ENCODE data around the gene GARIN5B.

The GARIN5B gene

DNA sequence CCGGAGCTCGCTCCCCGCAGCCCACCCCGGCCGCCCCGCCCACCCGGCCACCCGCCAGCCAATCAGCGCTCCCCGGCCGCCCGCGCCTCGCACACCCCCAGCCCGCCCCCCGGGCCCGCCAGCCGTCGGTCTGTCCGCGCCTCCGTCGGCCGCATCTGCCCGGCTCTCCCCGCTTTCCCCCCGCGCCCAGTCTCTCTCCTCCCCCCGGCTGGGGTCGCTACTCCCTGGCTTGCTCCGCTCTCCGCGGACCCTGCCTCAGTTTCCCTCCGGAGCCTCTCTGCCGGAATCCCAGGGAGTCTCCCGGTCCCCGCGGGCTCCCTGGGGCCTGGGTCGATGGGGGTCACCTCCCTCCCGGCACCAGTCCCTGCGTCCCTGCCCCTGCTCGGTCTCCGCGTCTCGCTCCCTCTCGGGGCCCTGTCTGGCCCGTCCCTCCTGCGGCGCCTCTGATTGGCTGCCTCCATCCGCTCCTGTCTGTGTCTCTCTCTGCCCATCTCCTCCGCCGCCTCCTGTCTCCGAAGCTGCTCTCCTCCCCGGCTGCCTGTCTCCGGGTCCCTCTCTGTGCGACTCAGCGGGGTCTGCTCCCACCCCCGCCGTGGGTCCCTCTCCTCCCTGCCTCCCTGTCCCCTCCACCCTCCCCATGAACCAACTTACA is 6.7 kb upstream of the GARIN5B start:
- Histone ChIP-seq H3K4me3 (ENCODE audit: low read length in 2 of 2) (peak overlapping the region in 1 of 2 donors; percentile 20), H3K36me3 (ENCODE audit: control insufficient read depth in 2 of 2, insufficient read depth in 2 of 2, low read length in 2 of 2) (no peaks in the 10 kb centered on the region), H3K27ac (ENCODE audit: low read depth in 2 of 2, low read length in 2 of 2) (no peak overlapping the region), H3K4me1 (ENCODE audit: control insufficient read depth in 2 of 2, insufficient read depth in 2 of 2, low read length in 2 of 2) (no peaks in the 10 kb centered on the region), H3K9ac (ENCODE audit: low read depth in 1 of 2, low read length in 2 of 2) (peak overlapping the region in 1 of 2 donors; percentile 17), H3K9me3 (ENCODE audit: control insufficient read depth in 2 of 2, low read length in 2 of 2) (no peaks in the 10 kb centered on the region), H3K27me3 (ENCODE audit: control insufficient read depth in 2 of 2, insufficient read depth in 2 of 2, low read length in 2 of 2) (peaks cover 30 to 37% of the 10 kb centered on the region in 2 donors)

- Histone ChIP-seq H3K36me3 (ENCODE audit: control insufficient read depth in 2 of 2, insufficient read depth in 2 of 2, low read length in 2 of 2) (no peaks in the 10 kb centered on the region), H3K4me1 (ENCODE audit: control insufficient read depth in 2 of 2, insufficient read depth in 2 of 2, low read length in 2 of 2) (no peaks in the 10 kb centered on the region), H3K27ac (ENCODE audit: low read depth in 2 of 2, low read length in 2 of 2) (no peak overlapping the region), H3K9ac (ENCODE audit: low read depth in 1 of 2, low read length in 2 of 2) (no peak overlapping the region), H3K4me3 (ENCODE audit: low read length in 2 of 2) (no peak overlapping the region), H3K9me3 (ENCODE audit: control insufficient read depth in 2 of 2, low read length in 2 of 2) (no peaks in the 10 kb centered on the region), H3K27me3 (ENCODE audit: control insufficient read depth in 2 of 2, insufficient read depth in 2 of 2, low read length in 2 of 2) (peaks cover 30 to 37% of the 10 kb centered on the region in 2 donors)
These were observed 5.9 kb upstream of the GARIN5B start for GRCh38 chr19:55368701-55369563.

- H3K4me3 ChIP-seq (ENCODE audit: low read length in 2 of 2), result no peak overlapping the region
- no peaks in the 10 kb centered on the region for H3K9me3 ChIP-seq (ENCODE audit: control insufficient read depth in 2 of 2, low read length in 2 of 2)
- H3K27me3 ChIP-seq (ENCODE audit: control insufficient read depth in 2 of 2, insufficient read depth in 2 of 2, low read length in 2 of 2), result peaks cover 30 to 37% of the 10 kb centered on the region in 2 donors
- H3K4me1 ChIP-seq (ENCODE audit: control insufficient read depth in 2 of 2, insufficient read depth in 2 of 2, low read length in 2 of 2), result no peaks in the 10 kb centered on the region
- no peaks in the 10 kb centered on the region for H3K36me3 ChIP-seq (ENCODE audit: control insufficient read depth in 2 of 2, insufficient read depth in 2 of 2, low read length in 2 of 2)
- H3K27ac ChIP-seq (ENCODE audit: low read depth in 2 of 2, low read length in 2 of 2), result no peak overlapping the region
- no peak overlapping the region for H3K9ac ChIP-seq (ENCODE audit: low read depth in 1 of 2, low read length in 2 of 2)
These were observed 5.0 kb upstream of the GARIN5B start for GRCh38 chr19:55368106-55368505.

DNA sequence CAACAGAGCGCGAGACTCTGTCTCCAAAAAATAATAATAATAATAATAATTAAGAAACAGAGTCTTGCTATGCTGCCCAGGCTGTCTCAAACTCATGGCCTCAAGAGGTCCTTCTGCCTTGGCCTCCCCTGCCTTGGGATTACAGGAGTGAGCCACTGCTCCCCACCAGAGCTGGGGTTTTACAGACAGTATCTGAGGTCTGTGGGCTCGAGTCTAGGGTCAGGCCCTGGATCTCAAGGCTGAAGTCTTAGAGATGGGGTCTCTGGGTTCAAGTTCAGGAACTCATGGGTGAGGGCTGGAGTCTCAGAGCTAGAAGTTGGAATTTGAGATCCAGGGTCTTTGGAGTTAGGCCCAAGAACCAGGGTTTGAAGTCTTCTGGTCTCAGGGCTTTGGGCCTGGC is 3.7 kb upstream of the GARIN5B start:
- H3K27ac ChIP-seq (ENCODE audit: low read depth in 2 of 2, low read length in 2 of 2), result no peak overlapping the region
- peaks cover 21 to 28% of the 10 kb centered on the region in 2 donors for H3K27me3 ChIP-seq (ENCODE audit: control insufficient read depth in 2 of 2, insufficient read depth in 2 of 2, low read length in 2 of 2)
- no peaks in the 10 kb centered on the region for H3K36me3 ChIP-seq (ENCODE audit: control insufficient read depth in 2 of 2, insufficient read depth in 2 of 2, low read length in 2 of 2)
- H3K9ac ChIP-seq (ENCODE audit: low read depth in 1 of 2, low read length in 2 of 2), result no peak overlapping the region
- no peaks in the 10 kb centered on the region for H3K9me3 ChIP-seq (ENCODE audit: control insufficient read depth in 2 of 2, low read length in 2 of 2)
- H3K4me3 ChIP-seq (ENCODE audit: low read length in 2 of 2), result no peak overlapping the region
- no peaks in the 10 kb centered on the region for H3K4me1 ChIP-seq (ENCODE audit: control insufficient read depth in 2 of 2, insufficient read depth in 2 of 2, low read length in 2 of 2)

DNA sequence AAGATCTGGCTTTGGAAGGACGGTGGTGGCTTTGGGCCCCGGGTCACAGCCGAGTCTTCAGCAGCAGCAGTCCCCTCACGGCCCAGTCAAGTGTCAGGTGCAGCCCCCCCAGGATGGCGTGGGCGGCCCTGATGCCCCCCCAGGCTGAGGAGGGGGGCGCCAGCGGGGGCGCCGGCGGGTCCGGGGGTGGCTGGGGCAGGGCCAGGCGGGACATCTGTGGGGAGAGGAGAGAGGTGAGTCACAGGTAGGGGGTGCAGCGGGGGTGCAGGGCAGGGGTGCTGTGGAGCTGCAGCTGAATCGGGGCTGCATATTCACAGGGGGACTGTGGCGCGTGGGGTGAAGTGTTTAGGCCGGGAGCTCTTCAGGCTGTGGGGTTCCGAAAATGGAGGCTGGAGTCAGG is 2.9 kb upstream of the GARIN5B start:
- no peak overlapping the region for H3K9ac ChIP-seq (ENCODE audit: low read depth in 1 of 2, low read length in 2 of 2)
- H3K27me3 ChIP-seq (ENCODE audit: control insufficient read depth in 2 of 2, insufficient read depth in 2 of 2, low read length in 2 of 2), result peaks cover 18 to 25% of the 10 kb centered on the region in 2 donors
- H3K4me3 ChIP-seq (ENCODE audit: low read length in 2 of 2), result no peak overlapping the region
- no peaks in the 10 kb centered on the region for H3K36me3 ChIP-seq (ENCODE audit: control insufficient read depth in 2 of 2, insufficient read depth in 2 of 2, low read length in 2 of 2)
- no peak overlapping the region for H3K27ac ChIP-seq (ENCODE audit: low read depth in 2 of 2, low read length in 2 of 2)
- no peaks in the 10 kb centered on the region for H3K4me1 ChIP-seq (ENCODE audit: control insufficient read depth in 2 of 2, insufficient read depth in 2 of 2, low read length in 2 of 2)
- no peaks in the 10 kb centered on the region for H3K9me3 ChIP-seq (ENCODE audit: control insufficient read depth in 2 of 2, low read length in 2 of 2)

- Histone ChIP-seq H3K27me3 (ENCODE audit: control insufficient read depth in 2 of 2, insufficient read depth in 2 of 2, low read length in 2 of 2) (peaks cover 14 to 20% of the 10 kb centered on the region in 2 donors), H3K4me1 (ENCODE audit: control insufficient read depth in 2 of 2, insufficient read depth in 2 of 2, low read length in 2 of 2) (no peaks in the 10 kb centered on the region), H3K4me3 (ENCODE audit: low read length in 2 of 2) (no peak overlapping the region)
These were observed 2.2 kb upstream of the GARIN5B start for GRCh38 chr19:55365245-55365644.

DNA sequence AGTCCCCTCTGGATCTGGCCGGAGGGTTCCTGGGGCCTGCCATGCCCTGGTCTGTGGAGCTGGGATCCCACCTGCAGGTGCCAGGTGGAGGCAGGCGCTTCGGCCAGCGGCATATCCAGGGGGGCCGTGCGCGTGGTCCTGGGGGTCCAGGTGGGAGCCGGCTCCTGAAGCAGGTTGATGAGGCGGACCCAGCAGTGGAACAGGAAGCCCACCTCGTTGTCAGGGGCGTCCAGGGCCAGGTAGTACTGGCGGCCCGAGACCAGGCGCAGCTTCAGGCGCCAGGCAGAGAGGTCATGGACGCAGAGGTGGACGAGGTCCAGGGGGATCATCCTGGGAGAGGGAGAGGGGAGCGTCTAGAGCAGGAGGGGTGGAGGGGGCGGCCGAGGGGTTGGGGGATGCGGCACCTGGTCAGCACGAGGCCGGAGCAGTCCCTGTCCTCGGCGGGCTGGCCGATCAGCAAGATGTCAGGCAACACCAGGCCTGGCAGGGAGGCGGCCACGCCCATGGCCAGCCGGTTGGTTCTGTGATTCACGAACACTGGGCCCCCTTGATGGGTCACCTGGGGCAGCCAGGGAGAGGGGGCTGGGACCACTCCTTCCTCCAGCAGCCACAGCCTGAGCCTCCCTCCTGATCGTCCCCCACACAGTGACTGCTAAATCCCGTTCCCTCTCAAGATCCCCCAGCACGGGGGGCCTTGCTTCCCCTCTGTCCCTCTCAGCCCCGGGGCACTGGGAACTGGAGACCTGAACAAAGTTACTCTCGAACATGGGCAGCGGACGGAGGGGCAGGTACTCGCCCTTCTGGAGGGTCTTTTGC is 678 bp downstream of the GARIN5B start:
- H3K9ac ChIP-seq (ENCODE audit: low read depth in 1 of 2, low read length in 2 of 2), result no peak overlapping the region
- H3K9me3 ChIP-seq (ENCODE audit: control insufficient read depth in 2 of 2, low read length in 2 of 2), result no peaks in the 10 kb centered on the region
- no peak overlapping the region for H3K27ac ChIP-seq (ENCODE audit: low read depth in 2 of 2, low read length in 2 of 2)
- H3K4me1 ChIP-seq (ENCODE audit: control insufficient read depth in 2 of 2, insufficient read depth in 2 of 2, low read length in 2 of 2), result no peaks in the 10 kb centered on the region
- H3K36me3 ChIP-seq (ENCODE audit: control insufficient read depth in 2 of 2, insufficient read depth in 2 of 2, low read length in 2 of 2), result no peaks in the 10 kb centered on the region
- H3K27me3 ChIP-seq (ENCODE audit: control insufficient read depth in 2 of 2, insufficient read depth in 2 of 2, low read length in 2 of 2), result no peaks in the 10 kb centered on the region
- no peak overlapping the region for H3K4me3 ChIP-seq (ENCODE audit: low read length in 2 of 2)

More at GRCh38 chr19:55365245-55365644, 2.2 kb upstream of the GARIN5B start:
- no peaks in the 10 kb centered on the region for H3K9me3 ChIP-seq (ENCODE audit: control insufficient read depth in 2 of 2, low read length in 2 of 2)
- no peak overlapping the region for H3K9ac ChIP-seq (ENCODE audit: low read depth in 1 of 2, low read length in 2 of 2)
- no peak overlapping the region for H3K27ac ChIP-seq (ENCODE audit: low read depth in 2 of 2, low read length in 2 of 2)
- H3K36me3 ChIP-seq (ENCODE audit: control insufficient read depth in 2 of 2, insufficient read depth in 2 of 2, low read length in 2 of 2), result no peaks in the 10 kb centered on the region

GRCh38 chr19:55360902-55361301 is 2.2 kb downstream of the GARIN5B start:
- Histone ChIP-seq H3K27ac (ENCODE audit: low read depth in 2 of 2, low read length in 2 of 2) (no peak overlapping the region), H3K4me1 (ENCODE audit: control insufficient read depth in 2 of 2, insufficient read depth in 2 of 2, low read length in 2 of 2) (no peaks in the 10 kb centered on the region), H3K36me3 (ENCODE audit: control insufficient read depth in 2 of 2, insufficient read depth in 2 of 2, low read length in 2 of 2) (no peaks in the 10 kb centered on the region), H3K9ac (ENCODE audit: low read depth in 1 of 2, low read length in 2 of 2) (no peak overlapping the region), H3K27me3 (ENCODE audit: control insufficient read depth in 2 of 2, insufficient read depth in 2 of 2, low read length in 2 of 2) (no peaks in the 10 kb centered on the region), H3K4me3 (ENCODE audit: low read length in 2 of 2) (no peak overlapping the region), H3K9me3 (ENCODE audit: control insufficient read depth in 2 of 2, low read length in 2 of 2) (no peaks in the 10 kb centered on the region)

DNA sequence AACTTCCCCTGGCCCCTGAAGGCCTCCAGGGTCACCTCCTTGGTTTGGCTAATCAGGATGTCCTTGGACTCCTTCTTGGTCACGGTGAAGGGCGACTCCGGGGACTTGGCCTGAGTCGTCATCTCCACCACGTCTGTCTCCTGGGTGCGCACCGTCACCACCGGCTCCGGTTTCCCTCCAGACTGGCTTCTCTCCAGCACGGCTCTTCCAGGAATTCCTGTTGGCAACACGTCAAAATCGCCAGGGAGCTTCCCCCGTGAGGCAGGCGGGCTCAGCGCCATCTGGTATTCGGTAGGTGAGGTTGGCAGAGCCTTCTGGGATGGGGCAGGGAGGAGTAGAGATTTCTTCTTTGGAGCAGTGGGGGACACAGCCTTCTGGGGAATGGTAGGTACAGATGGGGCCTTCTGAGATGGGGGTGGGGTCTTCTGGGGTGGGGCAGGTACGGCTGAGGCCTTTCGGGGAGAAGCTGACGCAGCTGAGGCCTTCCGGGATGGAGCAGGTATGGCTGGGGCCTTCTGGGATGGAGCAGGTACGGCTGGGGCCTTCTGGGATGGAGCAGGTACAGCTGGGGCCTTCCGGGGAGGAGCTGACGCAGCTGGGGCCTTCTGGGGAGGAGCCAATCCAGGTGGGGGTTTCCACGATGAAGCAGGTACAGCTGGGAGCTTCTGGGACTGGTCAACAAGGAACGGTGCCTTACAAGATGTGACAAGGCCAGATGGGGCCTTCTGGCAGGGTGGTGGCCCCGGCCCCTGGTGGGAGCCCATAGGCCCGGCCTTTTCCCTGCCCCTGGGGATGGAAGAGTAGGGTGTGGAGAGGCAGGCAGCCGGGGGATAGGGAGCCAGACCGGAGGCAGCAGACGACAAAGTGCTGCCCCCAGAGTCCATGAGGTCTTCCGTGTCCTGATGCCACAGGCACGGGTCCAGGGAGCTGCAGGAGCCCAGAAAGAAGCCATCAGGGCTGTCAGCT is 3.8 kb downstream of the GARIN5B start:
- H3K27me3 ChIP-seq (ENCODE audit: control insufficient read depth in 2 of 2, insufficient read depth in 2 of 2, low read length in 2 of 2), result peaks cover 0 to 3% of the 10 kb centered on the region in 2 donors

More for the DNA sequence above, 3.8 kb downstream of the GARIN5B start:
- Histone ChIP-seq H3K36me3 (ENCODE audit: control insufficient read depth in 2 of 2, insufficient read depth in 2 of 2, low read length in 2 of 2) (no peaks in the 10 kb centered on the region), H3K4me3 (ENCODE audit: low read length in 2 of 2) (no peak overlapping the region), H3K9ac (ENCODE audit: low read depth in 1 of 2, low read length in 2 of 2) (no peak overlapping the region), H3K27ac (ENCODE audit: low read depth in 2 of 2, low read length in 2 of 2) (no peak overlapping the region), H3K4me1 (ENCODE audit: control insufficient read depth in 2 of 2, insufficient read depth in 2 of 2, low read length in 2 of 2) (peaks cover 0 to 3% of the 10 kb centered on the region in 2 donors), H3K9me3 (ENCODE audit: control insufficient read depth in 2 of 2, low read length in 2 of 2) (no peaks in the 10 kb centered on the region)

Data from mucosa of rectum (tissue), 2 donors.